Endothelial cell of umbilical vein (primary cell): Measurements from ENCODE around the gene PGP. TPM values are rescaled to one million over a fixed set of nuclear protein-coding genes. Genes with fewer than 3 reads are reported as not detected.
A peak's percentile ranks its signal among the peaks of the same experiment; 100 is the strongest.

Experiments used
- BruUV-seq: library from RNA; stranded (reverse); fragments of 400-500 nt; replicated peaks from 2 replicates; lab custom pipeline; 2021; lab: Mats Ljungman, UMichigan
- CTCF ChIA-PET: fragments of 300-600, 350-600 bp; sonication (Branson Sonifier 250); formaldehyde crosslinking; loops from one replicate; lab custom pipeline; 2021; ENCODE audit warnings: antibody characterized with exemption, inconsistent platforms; lab: Charles Lee
- POLR2A ChIA-PET: fragments of 300-600, 350-600 bp; sonication (Branson Sonifier 250); formaldehyde crosslinking; loops from one replicate; lab custom pipeline; 2021; ENCODE audit warnings: antibody characterized with exemption, inconsistent platforms; lab: Charles Lee
- DNase-seq: peaks from one replicate; pipeline ENCODE4 v3.0.0-alpha.2; 2011; ENCODE audit warnings: low read depth, low spot score
- FAIRE-seq: peaks from 2 replicates; lab custom pipeline; 2011; peaks lifted over from hg19 to GRCh38; lab: Jason Lieb, UNC
- H2AFZ ChIP-seq: 2 replicates; pipeline ENCODE4 v1.6.0; 2012; ENCODE audit warnings: low read depth, low read length, control low read depth, inconsistent platforms
- H3K27ac ChIP-seq: 2 replicates; pipeline ENCODE4 v1.5.1; 2011; ENCODE audit warnings: low read depth, mild to moderate bottlenecking, control low read depth, low read length, moderate library complexity; ENCODE audit not compliant: insufficient read depth
- H3K27me3 ChIP-seq, 2 experiments: 2 replicates each; pipeline versions ENCODE4 v1.6.0 to v1.6.1; 2011; ENCODE audit warnings: low read length in 2 of 2, mixed read lengths in 1 of 2; ENCODE audit not compliant: control insufficient read depth in 2 of 2, insufficient read depth in 2 of 2
- H3K36me3 ChIP-seq, 2 experiments: 2 replicates in 1 of 2; 3 replicates in 1 of 2; pipeline ENCODE4 v1.5.1; 2011; ENCODE audit warnings: low read length in 2 of 2, mild to moderate bottlenecking in 1 of 2, moderate library complexity in 1 of 2; ENCODE audit not compliant: control insufficient read depth in 2 of 2, insufficient read depth in 2 of 2; ENCODE audit errors: extremely low read depth in 1 of 2
- H3K4me1 ChIP-seq: 3 replicates; pipeline ENCODE4 v1.5.1; 2011; ENCODE audit warnings: mild to moderate bottlenecking, low read length; ENCODE audit not compliant: control insufficient read depth, insufficient read depth; ENCODE audit errors: extremely low read depth
- H3K4me2 ChIP-seq: 2 replicates; pipeline ENCODE4 v1.6.1; 2011; ENCODE audit warnings: low read length, control low read depth, mixed read lengths; ENCODE audit not compliant: insufficient read depth
- H3K4me3 ChIP-seq, 3 experiments: fragments of 200-600 bp in 1 of 3; sonication (generic), shearing (Covaris generic) in 1 of 3; replicated peaks in 1 of 3; 2 replicates each; pipeline ENCODE4 v1.5.1; 2011 to 2016; ENCODE audit warnings: control low read depth in 3 of 3, low read length in 3 of 3, mild to moderate bottlenecking in 2 of 3, inconsistent platforms in 1 of 3, low read depth in 1 of 3, moderate library complexity in 1 of 3; ENCODE audit not compliant: insufficient read depth in 1 of 3
- H3K79me2 ChIP-seq: 2 replicates; pipeline ENCODE4 v1.6.0; 2012; ENCODE audit warnings: low read length, inconsistent platforms; ENCODE audit not compliant: control insufficient read depth, insufficient read depth
- H3K9ac ChIP-seq: replicated peaks from 2 replicates; pipeline ENCODE3; 2011; ENCODE audit warnings: low read length, control low read depth; ENCODE audit not compliant: insufficient read depth; ENCODE audit errors: extremely low read depth
- H3K9me1 ChIP-seq: replicated peaks from 3 replicates; pipeline ENCODE4 v1.6.0; 2011; ENCODE audit warnings: mild to moderate bottlenecking, low read length; ENCODE audit not compliant: control insufficient read depth, insufficient read depth; ENCODE audit errors: extremely low read depth
- H3K9me3 ChIP-seq: replicated peaks from 2 replicates; pipeline ENCODE4 v1.5.1; 2012; ENCODE audit warnings: low read length, inconsistent platforms; ENCODE audit not compliant: control insufficient read depth, insufficient read depth
- H4K20me1 ChIP-seq: replicated peaks from 2 replicates; pipeline ENCODE3; 2011; ENCODE audit warnings: mild to moderate bottlenecking, low read length; ENCODE audit not compliant: control insufficient read depth, insufficient read depth; ENCODE audit errors: extremely low read depth
- EZH2 ChIP-seq: IDR thresholded peaks from 2 replicates; pipeline ENCODE4 v1.6.1; 2012; ENCODE audit warnings: borderline replicate concordance, low read depth, mild to moderate bottlenecking, moderate library complexity, low read length, inconsistent platforms; ENCODE audit not compliant: severe bottlenecking
- FOS ChIP-seq: IDR thresholded peaks from 2 replicates; pipeline ENCODE4 v1.6.1; 2011; ENCODE audit warnings: mild to moderate bottlenecking, low read length, moderate library complexity, borderline replicate concordance; ENCODE audit not compliant: insufficient read depth
- GATA2 ChIP-seq: IDR thresholded peaks from 2 replicates; pipeline ENCODE4 v1.7.0; 2011; ENCODE audit warnings: low read depth, mild to moderate bottlenecking, moderate library complexity, mixed read lengths, low read length; ENCODE audit not compliant: insufficient read length, insufficient read depth
- JUN ChIP-seq: IDR thresholded peaks from 2 replicates; pipeline ENCODE4 v1.6.1; 2011; ENCODE audit warnings: borderline replicate concordance, low read depth; ENCODE audit not compliant: insufficient read length, insufficient read depth
- MYC ChIP-seq: IDR thresholded peaks from one replicate; pipeline ENCODE4 v1.6.1; 2011; ENCODE audit warnings: mild to moderate bottlenecking, low read depth, low read length
- POLR2A ChIP-seq: IDR thresholded peaks from 2 replicates; pipeline ENCODE4 v1.6.1; 2012; ENCODE audit warnings: low read depth, mild to moderate bottlenecking, control low read depth, low read length
- POLR2AphosphoS5 ChIP-seq: IDR thresholded peaks from 2 replicates; pipeline ENCODE4 v1.6.1; 2012; ENCODE audit warnings: low read depth, mild to moderate bottlenecking, control low read depth, low read length, moderate library complexity; ENCODE audit not compliant: insufficient read depth
- dilution Hi-C: fragments of 300-500 bp; cut with MboI; formaldehyde crosslinking; loops from one replicate; pipeline ENCODE4 v1.15.0; 2019; ENCODE audit warnings: low sequenced_read_pairs; ENCODE audit not compliant: extremely low pct_ligation_motif_present
- intact Hi-C: fragments of 100-400 bp; cut with micrococcal nuclease; formaldehyde crosslinking; loops from one replicate; pipeline ENCODE4 v1.10.0; 2022
- polyA plus RNA-seq, 4 experiments: library from polyadenylated mRNA; depleted of rRNA in 3 of 4; stranded (reverse) in 3 of 4; unstranded in 1 of 4; fragments of >200 nt; gene quantifications; 2 replicates each; pipeline versions ENCODE4 v1.2.1 to v1.2.3, GENCODE V29; 2011 to 2012; ENCODE audit warnings: missing spikeins in 1 of 4
- total RNA-seq: library from RNA; stranded (reverse); gene quantifications from 2 replicates; pipeline ENCODE4 v1.2.3, GENCODE V29; 2021
- TF ChIP-seq, protein P1 (sequence below), 2 donors: IDR thresholded peaks; 1 replicate in 1 of 2; 2 replicates in 1 of 2; pipeline ENCODE4 v1.5.1; 2011; ENCODE audit warnings: low read length in 2 of 2, mild to moderate bottlenecking in 2 of 2, moderate library complexity in 2 of 2, control low read depth in 1 of 2, inconsistent platforms in 1 of 2, low read depth in 1 of 2; ENCODE audit not compliant: insufficient read depth in 1 of 2; ENCODE audit errors: extremely low read depth in 1 of 2
- TF ChIP-seq, protein P2 (sequence below): IDR thresholded peaks from 2 replicates; pipeline ENCODE4 v1.6.1; 2011; ENCODE audit not compliant: insufficient read depth, insufficient read length

Gene PGP
- total and polyA plus RNA-seq, 2 donors (not counting 3 experiments of a cell fraction or from before 2014, with no cell fraction given) = 28.5 to 29.6 TPM

GRCh38 chr16:2178321-2179106, 36.1 kb downstream of the PGP start:
- Histone ChIP-seq H3K9me1 (no peaks in the 10 kb centered on the region), H3K27ac (no peak overlapping the region), H3K4me2 (no peak overlapping the region), H4K20me1 (no peaks in the 10 kb centered on the region), H3K4me1 (no peaks in the 10 kb centered on the region), H2AFZ (no peak overlapping the region), H3K9me3 (no peaks in the 10 kb centered on the region), H3K9ac (no peak overlapping the region), H3K36me3 (peaks cover 16 to 32% of the 10 kb centered on the region in 2 experiments), H3K27me3 (no peaks in the 10 kb centered on the region), H3K79me2 (peaks cover 5% of the 10 kb centered on the region), H3K4me3 (no peak overlapping the region)
- peak; percentile 44 for DNase-seq
- dilution Hi-C loops (no loop called here), intact Hi-C loops (no loop called here)
- TF ChIP-seq POLR2A = peak; percentile 53
- no peak for TF ChIP-seq GATA2
- no TSS peak for BruUV-seq
- ChIA-PET CTCF (no interaction called here), POLR2A (interaction anchor here (1.1 kb wide), 1 partner anchor 23 kb away, joined by 3 read pairs; the partner anchor contains the start of gene TRAF7)
- peak; percentile 75 for FAIRE-seq

GRCh38 chr16:2177561-2177960, 37.1 kb downstream of the PGP start:
- Histone ChIP-seq H3K27ac (no peak overlapping the region), H3K9ac (no peak overlapping the region), H3K9me3 (no peaks in the 10 kb centered on the region), H4K20me1 (no peaks in the 10 kb centered on the region), H3K9me1 (no peaks in the 10 kb centered on the region), H3K4me3 (no peak overlapping the region), H3K36me3 (peaks cover 16 to 40% of the 10 kb centered on the region in 2 experiments), H2AFZ (no peak overlapping the region), H3K4me1 (no peaks in the 10 kb centered on the region), H3K4me2 (no peak overlapping the region), H3K27me3 (no peaks in the 10 kb centered on the region), H3K79me2 (peaks cover 12% of the 10 kb centered on the region)
- FAIRE-seq (no peak), DNase-seq (no peak)
- intact Hi-C loops (no loop called here), dilution Hi-C loops (no loop called here)
- CTCF ChIA-PET = no interaction called here
- TF ChIP-seq, protein P1, sequence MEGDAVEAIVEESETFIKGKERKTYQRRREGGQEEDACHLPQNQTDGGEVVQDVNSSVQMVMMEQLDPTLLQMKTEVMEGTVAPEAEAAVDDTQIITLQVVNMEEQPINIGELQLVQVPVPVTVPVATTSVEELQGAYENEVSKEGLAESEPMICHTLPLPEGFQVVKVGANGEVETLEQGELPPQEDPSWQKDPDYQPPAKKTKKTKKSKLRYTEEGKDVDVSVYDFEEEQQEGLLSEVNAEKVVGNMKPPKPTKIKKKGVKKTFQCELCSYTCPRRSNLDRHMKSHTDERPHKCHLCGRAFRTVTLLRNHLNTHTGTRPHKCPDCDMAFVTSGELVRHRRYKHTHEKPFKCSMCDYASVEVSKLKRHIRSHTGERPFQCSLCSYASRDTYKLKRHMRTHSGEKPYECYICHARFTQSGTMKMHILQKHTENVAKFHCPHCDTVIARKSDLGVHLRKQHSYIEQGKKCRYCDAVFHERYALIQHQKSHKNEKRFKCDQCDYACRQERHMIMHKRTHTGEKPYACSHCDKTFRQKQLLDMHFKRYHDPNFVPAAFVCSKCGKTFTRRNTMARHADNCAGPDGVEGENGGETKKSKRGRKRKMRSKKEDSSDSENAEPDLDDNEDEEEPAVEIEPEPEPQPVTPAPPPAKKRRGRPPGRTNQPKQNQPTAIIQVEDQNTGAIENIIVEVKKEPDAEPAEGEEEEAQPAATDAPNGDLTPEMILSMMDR (IDR thresholded peaks at IDR 0.05; ENCODE audit: extremely low read depth in 1 of 2, insufficient read depth in 1 of 2, low read depth in 1 of 2, low read length in 2 of 2) = no peak
- TF ChIP-seq EZH2 (no peak), POLR2AphosphoS5 (no peak), JUN (no peak), MYC (no peak), FOS (no peak), POLR2A (no peak), GATA2 (no peak)
- TF ChIP-seq, protein P2, sequence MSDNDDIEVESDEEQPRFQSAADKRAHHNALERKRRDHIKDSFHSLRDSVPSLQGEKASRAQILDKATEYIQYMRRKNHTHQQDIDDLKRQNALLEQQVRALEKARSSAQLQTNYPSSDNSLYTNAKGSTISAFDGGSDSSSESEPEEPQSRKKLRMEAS = no peak
- POLR2A ChIA-PET = interaction anchor here (1.1 kb wide), 1 partner anchor 22 kb away, joined by 3 read pairs; the partner anchor contains the start of gene TRAF7
- BruUV-seq = TSS peak; percentile 54
